HEK293T (cell line): ENCODE data around the gene CPA2.

Experiments used
- BHLHE40 ChIP-seq: fragments of 450-650 bp; IDR thresholded peaks from 2 replicates; pipeline ENCODE4 v1.6.1; 2016; ENCODE audit warnings: mild to moderate bottlenecking, moderate library complexity, borderline replicate concordance
- FOXM1 ChIP-seq: fragments of 450-650 bp; IDR thresholded peaks from 2 replicates; pipeline ENCODE4 v1.6.1; 2017; ENCODE audit warnings: mild to moderate bottlenecking, borderline replicate concordance
- HDGF ChIP-seq: fragments of 450-650 bp; IDR thresholded peaks from 2 replicates; pipeline ENCODE4 v1.6.1; 2017; ENCODE audit warnings: antibody characterized with exemption, borderline replicate concordance

GRCh38 chr7:130303982-130304381, 37.3 kb downstream of the CPA2 start:
- no peak for TF ChIP-seq BHLHE40
- TF ChIP-seq HDGF: no peak
- TF ChIP-seq FOXM1: no peak
